Ureter (tissue), 1 donor: ENCODE data around the gene CASQ2. TPM values are rescaled to one million over a fixed set of nuclear protein-coding genes. Genes with fewer than 3 reads are reported as not detected.
"Not testable (repeated sequence)": the region's sequence is repeated elsewhere in the genome, so short reads cannot be mapped to it uniquely, and the experiment has no call there.

ENCODE experiments used
- DNase-seq: peaks from one replicate; pipeline ENCODE4 v3.0.0-alpha.2; 2020; ENCODE audit warnings: low spot score
- total RNA-seq: library from RNA; stranded (reverse); gene quantifications from one replicate; pipeline ENCODE4 v1.2.4, GENCODE V29; 2023
- donor health status: DM: yes; HTN: yes; CAD: no.

CASQ2 gene
- total RNA-seq, 1 donor from 2014 or later: 18.7 TPM

GRCh38 chr1:115780655-115781054 lies 12.1 kb upstream of the CASQ2 start:
- DNase-seq: not testable (repeated sequence)

- not testable (repeated sequence) for DNase-seq
Observed at GRCh38 chr1:115779075-115779474, 10.6 kb upstream of the CASQ2 start.

GRCh38 chr1:115771847-115772457 lies 3.4 kb upstream of the CASQ2 start:
- peak; percentile 88 for DNase-seq

GRCh38 chr1:115771094-115771846 lies 2.8 kb upstream of the CASQ2 start:
- DNase-seq: no peak

- DNase-seq: no peak
Observed at GRCh38 chr1:115767403-115767802, 1.1 kb downstream of the CASQ2 start.

GRCh38 chr1:115765091-115765490 lies 3.4 kb downstream of the CASQ2 start:
- DNase-seq: no peak

GRCh38 chr1:115764541-115764940 lies 4.0 kb downstream of the CASQ2 start:
- no peak for DNase-seq

- no peak for DNase-seq
Observed at GRCh38 chr1:115762779-115763178, 5.7 kb downstream of the CASQ2 start.

GRCh38 chr1:115761601-115762302 lies 6.8 kb downstream of the CASQ2 start:
- DNase-seq: no peak

- no peak for DNase-seq
Observed at GRCh38 chr1:115757856-115758255, 10.7 kb downstream of the CASQ2 start.

- no peak for DNase-seq
Observed at GRCh38 chr1:115757326-115757725, 11.2 kb downstream of the CASQ2 start.

GRCh38 chr1:115755456-115756370 lies 12.8 kb downstream of the CASQ2 start:
- no peak for DNase-seq

GRCh38 chr1:115753830-115754229 lies 14.7 kb downstream of the CASQ2 start:
- DNase-seq: no peak

- no peak for DNase-seq
Observed at GRCh38 chr1:115753361-115753760, 15.2 kb downstream of the CASQ2 start.

GRCh38 chr1:115748401-115749150 lies 19.9 kb downstream of the CASQ2 start:
- DNase-seq: no peak

- DNase-seq: no peak
Observed at GRCh38 chr1:115746021-115746690, 22.4 kb downstream of the CASQ2 start.

- DNase-seq: no peak
Observed at GRCh38 chr1:115744646-115745275, 23.8 kb downstream of the CASQ2 start.

- DNase-seq: no peak
Observed at GRCh38 chr1:115740811-115741210, 27.7 kb downstream of the CASQ2 start.

GRCh38 chr1:115732316-115732715 lies 36.2 kb downstream of the CASQ2 start:
- no peak for DNase-seq

GRCh38 chr1:115729756-115730155 lies 38.8 kb downstream of the CASQ2 start:
- no peak for DNase-seq
